ENCODE data around the gene MYBPH. TPM values are rescaled to one million over a fixed set of nuclear protein-coding genes. Genes with fewer than 3 reads are reported as not detected.

MYBPH gene
- polyA plus RNA-seq, 1 donor from 2014 or later: not detected

GRCh38 chr1:203145321-203146041, 30.1 kb downstream of the MYBPH start:
- TF ChIP-seq SMC3 (conservative IDR thresholded peaks at IDR 0.05; ENCODE audit: poor library complexity) (no peak), POLR2AphosphoS5 (IDR thresholded peaks at IDR 0.05) (no peak), EZH2 (IDR thresholded peaks at IDR 0.05; ENCODE audit: borderline replicate concordance, insufficient read depth, low read length, poor library complexity, severe bottlenecking) (no peak), TAF1 (IDR thresholded peaks at IDR 0.05; ENCODE audit: low read depth) (no peak), MXI1 (conservative IDR thresholded peaks at IDR 0.05; ENCODE audit: poor library complexity, severe bottlenecking) (no peak), RAD21 (conservative IDR thresholded peaks at IDR 0.05) (no peak), EP300 (conservative IDR thresholded peaks at IDR 0.05; ENCODE audit: poor library complexity, severe bottlenecking) (no peak)
- TF ChIP-seq, protein P1, sequence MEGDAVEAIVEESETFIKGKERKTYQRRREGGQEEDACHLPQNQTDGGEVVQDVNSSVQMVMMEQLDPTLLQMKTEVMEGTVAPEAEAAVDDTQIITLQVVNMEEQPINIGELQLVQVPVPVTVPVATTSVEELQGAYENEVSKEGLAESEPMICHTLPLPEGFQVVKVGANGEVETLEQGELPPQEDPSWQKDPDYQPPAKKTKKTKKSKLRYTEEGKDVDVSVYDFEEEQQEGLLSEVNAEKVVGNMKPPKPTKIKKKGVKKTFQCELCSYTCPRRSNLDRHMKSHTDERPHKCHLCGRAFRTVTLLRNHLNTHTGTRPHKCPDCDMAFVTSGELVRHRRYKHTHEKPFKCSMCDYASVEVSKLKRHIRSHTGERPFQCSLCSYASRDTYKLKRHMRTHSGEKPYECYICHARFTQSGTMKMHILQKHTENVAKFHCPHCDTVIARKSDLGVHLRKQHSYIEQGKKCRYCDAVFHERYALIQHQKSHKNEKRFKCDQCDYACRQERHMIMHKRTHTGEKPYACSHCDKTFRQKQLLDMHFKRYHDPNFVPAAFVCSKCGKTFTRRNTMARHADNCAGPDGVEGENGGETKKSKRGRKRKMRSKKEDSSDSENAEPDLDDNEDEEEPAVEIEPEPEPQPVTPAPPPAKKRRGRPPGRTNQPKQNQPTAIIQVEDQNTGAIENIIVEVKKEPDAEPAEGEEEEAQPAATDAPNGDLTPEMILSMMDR (IDR thresholded peaks at IDR 0.05; ENCODE audit: poor library complexity, severe bottlenecking): no peak
- TF ChIP-seq, protein P2, sequence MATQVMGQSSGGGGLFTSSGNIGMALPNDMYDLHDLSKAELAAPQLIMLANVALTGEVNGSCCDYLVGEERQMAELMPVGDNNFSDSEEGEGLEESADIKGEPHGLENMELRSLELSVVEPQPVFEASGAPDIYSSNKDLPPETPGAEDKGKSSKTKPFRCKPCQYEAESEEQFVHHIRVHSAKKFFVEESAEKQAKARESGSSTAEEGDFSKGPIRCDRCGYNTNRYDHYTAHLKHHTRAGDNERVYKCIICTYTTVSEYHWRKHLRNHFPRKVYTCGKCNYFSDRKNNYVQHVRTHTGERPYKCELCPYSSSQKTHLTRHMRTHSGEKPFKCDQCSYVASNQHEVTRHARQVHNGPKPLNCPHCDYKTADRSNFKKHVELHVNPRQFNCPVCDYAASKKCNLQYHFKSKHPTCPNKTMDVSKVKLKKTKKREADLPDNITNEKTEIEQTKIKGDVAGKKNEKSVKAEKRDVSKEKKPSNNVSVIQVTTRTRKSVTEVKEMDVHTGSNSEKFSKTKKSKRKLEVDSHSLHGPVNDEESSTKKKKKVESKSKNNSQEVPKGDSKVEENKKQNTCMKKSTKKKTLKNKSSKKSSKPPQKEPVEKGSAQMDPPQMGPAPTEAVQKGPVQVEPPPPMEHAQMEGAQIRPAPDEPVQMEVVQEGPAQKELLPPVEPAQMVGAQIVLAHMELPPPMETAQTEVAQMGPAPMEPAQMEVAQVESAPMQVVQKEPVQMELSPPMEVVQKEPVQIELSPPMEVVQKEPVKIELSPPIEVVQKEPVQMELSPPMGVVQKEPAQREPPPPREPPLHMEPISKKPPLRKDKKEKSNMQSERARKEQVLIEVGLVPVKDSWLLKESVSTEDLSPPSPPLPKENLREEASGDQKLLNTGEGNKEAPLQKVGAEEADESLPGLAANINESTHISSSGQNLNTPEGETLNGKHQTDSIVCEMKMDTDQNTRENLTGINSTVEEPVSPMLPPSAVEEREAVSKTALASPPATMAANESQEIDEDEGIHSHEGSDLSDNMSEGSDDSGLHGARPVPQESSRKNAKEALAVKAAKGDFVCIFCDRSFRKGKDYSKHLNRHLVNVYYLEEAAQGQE (IDR thresholded peaks at IDR 0.05; ENCODE audit: borderline replicate concordance): no peak
- Histone ChIP-seq H3K27me3 (ENCODE audit: insufficient read depth, low read depth, low read length) (no peaks in the 10 kb centered on the region), H3K9ac (ENCODE audit: low read length) (no peak overlapping the region), H3K36me3 (ENCODE audit: insufficient read depth, low read length) (no peaks in the 10 kb centered on the region), H3K79me2 (replicated peaks; ENCODE audit: insufficient read depth, low read length) (no peaks in the 10 kb centered on the region), H3F3A (ENCODE audit: insufficient read depth, low read length, poor library complexity, severe bottlenecking) (no peaks in the 10 kb centered on the region), H4K20me1 (ENCODE audit: insufficient read depth) (no peaks in the 10 kb centered on the region), H3K4me2 (ENCODE audit: low read length) (no peak overlapping the region), H3K9me3 (ENCODE audit: low read length) (no peaks in the 10 kb centered on the region), H3K9me2 (ENCODE audit: insufficient read depth, low read length) (no peaks in the 10 kb centered on the region), H3K4me3 (ENCODE audit: low read length) (no peak overlapping the region), H3K27ac (ENCODE audit: low read length) (no peak overlapping the region), H2AFZ (ENCODE audit: low read depth, low read length) (no peak overlapping the region)

DNA sequence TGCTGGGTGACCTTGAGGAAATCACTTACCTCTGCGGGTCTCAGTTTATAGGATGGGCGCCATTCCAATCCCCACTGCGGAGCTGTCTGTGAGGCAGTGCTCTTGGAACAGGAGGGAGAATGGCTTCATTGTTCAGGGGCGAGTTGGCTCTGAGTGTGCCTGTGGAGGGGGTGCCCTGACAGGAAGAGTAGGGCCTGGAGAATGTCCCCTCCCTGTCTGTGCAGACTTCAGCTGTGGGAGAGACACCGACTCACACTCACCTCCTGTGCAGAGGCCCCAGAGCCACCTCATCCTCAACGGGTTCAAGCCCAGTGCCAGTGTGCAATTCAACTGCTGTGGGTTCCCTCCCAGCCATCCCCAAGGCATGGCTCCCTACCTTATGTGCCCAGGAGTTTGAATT, 31.0 kb downstream of the MYBPH start:
- H3K4me3 ChIP-seq (ENCODE audit: low read length): no peak overlapping the region
- no peaks in the 10 kb centered on the region for H3K9me2 ChIP-seq (ENCODE audit: insufficient read depth, low read length)
- H3K9me3 ChIP-seq (ENCODE audit: low read length): no peaks in the 10 kb centered on the region
- TF ChIP-seq EZH2 (IDR thresholded peaks at IDR 0.05; ENCODE audit: borderline replicate concordance, insufficient read depth, low read length, poor library complexity, severe bottlenecking): no peak
- TF ChIP-seq, protein P2 (IDR thresholded peaks at IDR 0.05; ENCODE audit: borderline replicate concordance): no peak
- H3K4me2 ChIP-seq (ENCODE audit: low read length): no peak overlapping the region
- H4K20me1 ChIP-seq (ENCODE audit: insufficient read depth): no peaks in the 10 kb centered on the region
- H3K27me3 ChIP-seq (ENCODE audit: insufficient read depth, low read depth, low read length): no peaks in the 10 kb centered on the region
- no peak overlapping the region for H3K27ac ChIP-seq (ENCODE audit: low read length)
- H3K36me3 ChIP-seq (ENCODE audit: insufficient read depth, low read length): no peaks in the 10 kb centered on the region
- H3K9ac ChIP-seq (ENCODE audit: low read length): no peak overlapping the region
- H2AFZ ChIP-seq (ENCODE audit: low read depth, low read length): no peak overlapping the region
- no peaks in the 10 kb centered on the region for H3F3A ChIP-seq (ENCODE audit: insufficient read depth, low read length, poor library complexity, severe bottlenecking)
- no peaks in the 10 kb centered on the region for H3K79me2 ChIP-seq (replicated peaks; ENCODE audit: insufficient read depth, low read length)

All from neural cell (in vitro differentiated cells).